Astrocyte of the cerebellum (primary cell): ENCODE measurements around the gene NOX5.

Experiments used
- DNase-seq: peaks from one replicate; pipeline ENCODE4 v3.0.0-alpha.2; 2011; ENCODE audit warnings: low read depth
- H3K4me3 ChIP-seq: 2 replicates; pipeline ENCODE4 v1.5.1; 2011; ENCODE audit warnings: mild to moderate bottlenecking, low read depth, low read length, moderate library complexity
- in situ Hi-C: cut with HindIII; loops from 2 replicates; pipeline ENCODE4 v1.10.0; 2017; ENCODE audit warnings: low sequenced_read_pairs
- TF ChIP-seq, protein P1 (sequence below): IDR thresholded peaks from 2 replicates; pipeline ENCODE4 v1.5.1; 2012; ENCODE audit warnings: low read length, low read depth, moderate library complexity, mild to moderate bottlenecking; ENCODE audit errors: missing control alignments

The NOX5 gene

DNA sequence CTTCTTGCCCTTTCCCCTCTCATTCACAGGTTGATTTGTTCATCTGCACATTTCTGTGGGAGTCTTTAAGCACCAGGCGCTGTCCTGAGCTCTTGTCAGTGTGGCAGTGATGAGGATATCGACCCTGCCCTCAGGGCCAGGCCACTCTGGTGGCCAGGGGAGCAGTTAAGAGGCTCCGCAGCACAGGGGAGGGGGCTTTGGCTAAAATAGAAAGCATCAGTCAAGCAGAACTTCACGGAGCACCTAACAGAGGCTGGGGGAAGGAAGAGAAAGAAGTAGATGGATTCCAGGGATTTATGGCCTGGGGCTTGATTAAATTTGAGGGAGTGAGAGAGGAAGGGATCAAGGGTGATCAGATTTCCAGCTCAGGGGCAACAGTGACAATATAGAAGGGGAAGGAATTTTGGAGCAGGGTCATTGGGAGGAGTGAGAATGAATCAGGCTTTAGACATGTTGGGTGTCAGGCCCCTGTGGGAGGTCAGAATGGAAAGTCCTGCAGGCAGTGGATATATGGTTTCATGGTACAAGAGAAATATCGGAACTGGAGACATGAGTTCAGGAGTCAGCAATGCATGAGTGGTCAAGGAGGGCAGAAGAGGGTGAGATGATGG, 73.0 kb downstream of the NOX5 start:
- H3K4me3 ChIP-seq = no peak overlapping the region
- DNase-seq = no peak
- in situ Hi-C loops = loop anchor here (5.0 kb wide), 1 partner anchor 55 kb away; no protein-coding TSS in a partner anchor
- TF ChIP-seq, protein P1, sequence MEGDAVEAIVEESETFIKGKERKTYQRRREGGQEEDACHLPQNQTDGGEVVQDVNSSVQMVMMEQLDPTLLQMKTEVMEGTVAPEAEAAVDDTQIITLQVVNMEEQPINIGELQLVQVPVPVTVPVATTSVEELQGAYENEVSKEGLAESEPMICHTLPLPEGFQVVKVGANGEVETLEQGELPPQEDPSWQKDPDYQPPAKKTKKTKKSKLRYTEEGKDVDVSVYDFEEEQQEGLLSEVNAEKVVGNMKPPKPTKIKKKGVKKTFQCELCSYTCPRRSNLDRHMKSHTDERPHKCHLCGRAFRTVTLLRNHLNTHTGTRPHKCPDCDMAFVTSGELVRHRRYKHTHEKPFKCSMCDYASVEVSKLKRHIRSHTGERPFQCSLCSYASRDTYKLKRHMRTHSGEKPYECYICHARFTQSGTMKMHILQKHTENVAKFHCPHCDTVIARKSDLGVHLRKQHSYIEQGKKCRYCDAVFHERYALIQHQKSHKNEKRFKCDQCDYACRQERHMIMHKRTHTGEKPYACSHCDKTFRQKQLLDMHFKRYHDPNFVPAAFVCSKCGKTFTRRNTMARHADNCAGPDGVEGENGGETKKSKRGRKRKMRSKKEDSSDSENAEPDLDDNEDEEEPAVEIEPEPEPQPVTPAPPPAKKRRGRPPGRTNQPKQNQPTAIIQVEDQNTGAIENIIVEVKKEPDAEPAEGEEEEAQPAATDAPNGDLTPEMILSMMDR = no peak

DNA sequence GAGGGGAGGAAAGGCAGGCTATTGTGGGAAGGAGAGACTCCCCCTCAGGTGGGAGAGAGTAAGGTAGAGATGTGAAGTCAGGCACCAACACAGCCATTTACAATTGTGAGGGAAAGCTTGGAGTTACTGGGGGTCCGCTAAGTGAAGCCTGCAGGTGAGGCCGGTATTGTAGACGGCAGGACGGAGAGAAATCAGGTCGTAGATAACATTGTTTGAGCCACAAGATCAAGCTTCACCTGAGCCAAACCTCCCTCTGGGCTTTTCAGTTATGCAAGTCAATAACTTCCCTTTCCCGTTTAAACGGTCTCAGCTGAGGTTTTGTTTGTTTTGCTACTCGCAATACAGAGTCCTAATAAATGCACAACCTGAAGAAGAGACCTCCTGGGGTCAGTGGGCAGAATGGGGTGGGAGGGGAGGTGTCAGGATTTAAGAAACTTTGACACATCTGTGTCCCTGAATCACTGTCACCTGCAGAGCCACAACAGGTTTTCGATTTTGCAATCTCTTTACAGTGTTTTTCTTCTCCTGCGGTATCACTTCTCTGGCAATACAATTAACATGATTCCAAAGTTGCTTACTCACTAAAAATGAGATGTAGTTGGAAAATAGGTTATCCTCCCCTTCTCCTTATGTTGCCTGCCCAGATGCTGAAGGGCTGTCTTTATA, 73.9 kb downstream of the NOX5 start:
- TF ChIP-seq, protein P1 = no peak

DNA sequence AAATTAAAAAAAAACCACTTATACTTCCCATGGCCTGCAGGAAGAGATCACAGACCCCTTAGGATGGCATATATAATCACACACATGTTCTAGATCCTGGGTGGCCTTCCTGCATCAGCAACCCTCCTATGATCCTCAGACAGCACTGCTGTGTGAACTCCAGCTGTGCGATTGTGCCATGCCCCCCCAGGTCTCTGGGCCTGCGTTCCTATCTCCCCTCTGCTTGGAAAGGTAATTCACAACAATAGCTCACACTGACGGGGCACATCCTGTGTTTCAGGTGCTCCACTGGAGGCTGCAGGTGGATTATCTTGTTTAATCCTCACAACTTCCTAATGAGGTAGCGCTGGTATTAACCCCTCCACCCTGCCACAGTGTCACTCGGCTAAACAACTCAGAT, 74.8 kb downstream of the NOX5 start:
- no peak for DNase-seq
- in situ Hi-C loops = loop anchor here (5.0 kb wide), 1 partner anchor 53 kb away; no protein-coding TSS in a partner anchor
- no peak overlapping the region for H3K4me3 ChIP-seq
- TF ChIP-seq, protein P1 = no peak

More for the DNA sequence above, 73.9 kb downstream of the NOX5 start:
- in situ Hi-C loops = loop anchor here (5.0 kb wide), 1 partner anchor 54 kb away; no protein-coding TSS in a partner anchor
- H3K4me3 ChIP-seq = no peak overlapping the region
- no peak for DNase-seq

DNA sequence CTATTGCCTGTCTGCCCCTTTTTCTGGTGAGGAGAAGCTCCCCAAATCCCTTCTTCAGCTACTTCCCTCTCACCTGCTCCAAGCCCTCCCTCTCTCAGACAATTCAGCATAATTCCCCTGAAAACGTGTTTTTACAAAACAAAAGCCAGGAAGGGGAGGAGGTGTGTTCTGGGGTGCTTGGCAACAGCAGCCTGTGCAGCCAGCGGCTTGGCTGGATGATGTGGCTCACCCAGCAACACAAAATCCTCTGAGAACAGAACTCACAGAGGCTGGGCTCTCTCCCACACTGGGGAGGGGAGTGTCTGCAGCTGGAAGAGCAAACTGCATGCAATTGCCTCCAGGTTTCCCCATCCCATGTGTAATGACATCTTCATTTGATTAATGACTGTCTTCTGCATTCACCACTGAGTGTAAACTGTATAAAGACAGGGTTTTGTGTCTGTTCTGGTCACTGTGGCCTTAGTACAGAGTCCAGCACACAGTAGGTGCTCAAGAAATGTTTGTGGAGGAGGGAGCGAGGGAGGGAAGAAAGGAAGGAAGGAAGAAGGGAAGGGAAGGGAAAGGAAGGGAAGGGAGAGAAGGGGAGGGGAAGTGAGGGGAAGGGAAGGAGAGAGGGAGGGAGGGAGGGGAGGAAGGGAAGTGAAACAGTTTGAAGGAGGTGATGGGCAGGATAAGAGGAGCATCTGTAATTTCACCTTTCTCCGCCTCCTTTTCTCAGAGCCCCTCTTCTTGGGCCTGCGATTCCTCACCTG, 75.9 kb downstream of the NOX5 start:
- in situ Hi-C loops = no loop called here
- no peak overlapping the region for H3K4me3 ChIP-seq
- no peak for DNase-seq
- TF ChIP-seq, protein P1 = no peak

DNA sequence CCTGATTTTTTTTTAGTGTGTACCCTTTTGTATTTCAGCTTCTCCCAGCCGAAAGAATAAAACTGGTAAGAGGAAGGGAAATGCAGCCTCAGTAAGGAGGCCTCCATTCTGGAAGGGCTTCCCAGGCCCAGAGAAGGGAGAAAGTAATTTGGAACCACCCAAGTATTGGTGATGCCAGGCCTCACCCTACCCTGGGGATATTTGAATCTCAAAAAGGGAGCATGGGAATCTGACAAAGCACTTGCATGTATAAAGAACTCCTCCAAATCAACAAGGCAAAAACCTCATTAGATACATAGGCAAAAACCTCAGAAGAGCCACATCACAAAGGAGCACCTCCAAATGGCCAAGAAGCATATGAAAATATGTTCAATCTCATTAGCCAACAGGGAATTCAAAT, 77.2 kb downstream of the NOX5 start:
- no peak for DNase-seq
- TF ChIP-seq, protein P1 = no peak
- in situ Hi-C loops = no loop called here
- no peak overlapping the region for H3K4me3 ChIP-seq

DNA sequence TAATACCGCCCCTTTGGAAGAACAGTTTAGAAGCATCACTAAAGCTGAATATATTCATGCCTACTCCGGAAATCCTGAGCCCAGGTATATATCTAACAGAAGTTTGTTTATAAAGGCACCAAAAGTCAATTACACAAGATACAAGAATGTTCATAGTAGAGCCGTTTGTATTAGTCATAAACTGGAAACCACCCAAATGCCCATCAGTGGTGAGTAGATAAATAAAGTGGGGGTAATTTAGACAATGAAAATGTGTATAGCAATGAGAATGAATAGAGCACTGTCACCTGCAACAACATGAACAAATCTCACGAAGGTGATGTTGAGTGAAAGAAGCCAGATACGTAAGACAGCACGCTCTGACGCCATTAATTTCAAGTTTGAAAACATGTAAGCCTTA, 77.7 kb downstream of the NOX5 start:
- H3K4me3 ChIP-seq = no peak overlapping the region
- DNase-seq = peak; percentile 8
- TF ChIP-seq, protein P1 = no peak
- in situ Hi-C loops = no loop called here
